ENCODE results near the gene PGBD2.

The PGBD2 gene

GRCh38 chr1:248894837-248895236 is 11.2 kb upstream of the PGBD2 start:
- Histone ChIP-seq H3K9me3 (ENCODE audit: severe bottlenecking) (no peaks in the 10 kb centered on the region), H3K36me3 (ENCODE audit: low read depth) (no peaks in the 10 kb centered on the region), H3K4me1 (ENCODE audit: insufficient read depth, poor library complexity, severe bottlenecking) (no peaks in the 10 kb centered on the region), H3K27me3 (ENCODE audit: insufficient read depth, poor library complexity, severe bottlenecking) (no peaks in the 10 kb centered on the region), H3K4me3 (ENCODE audit: severe bottlenecking) (no peak overlapping the region), H3K27ac (ENCODE audit: poor library complexity, severe bottlenecking) (no peak overlapping the region)
- TF ChIP-seq, protein P1, sequence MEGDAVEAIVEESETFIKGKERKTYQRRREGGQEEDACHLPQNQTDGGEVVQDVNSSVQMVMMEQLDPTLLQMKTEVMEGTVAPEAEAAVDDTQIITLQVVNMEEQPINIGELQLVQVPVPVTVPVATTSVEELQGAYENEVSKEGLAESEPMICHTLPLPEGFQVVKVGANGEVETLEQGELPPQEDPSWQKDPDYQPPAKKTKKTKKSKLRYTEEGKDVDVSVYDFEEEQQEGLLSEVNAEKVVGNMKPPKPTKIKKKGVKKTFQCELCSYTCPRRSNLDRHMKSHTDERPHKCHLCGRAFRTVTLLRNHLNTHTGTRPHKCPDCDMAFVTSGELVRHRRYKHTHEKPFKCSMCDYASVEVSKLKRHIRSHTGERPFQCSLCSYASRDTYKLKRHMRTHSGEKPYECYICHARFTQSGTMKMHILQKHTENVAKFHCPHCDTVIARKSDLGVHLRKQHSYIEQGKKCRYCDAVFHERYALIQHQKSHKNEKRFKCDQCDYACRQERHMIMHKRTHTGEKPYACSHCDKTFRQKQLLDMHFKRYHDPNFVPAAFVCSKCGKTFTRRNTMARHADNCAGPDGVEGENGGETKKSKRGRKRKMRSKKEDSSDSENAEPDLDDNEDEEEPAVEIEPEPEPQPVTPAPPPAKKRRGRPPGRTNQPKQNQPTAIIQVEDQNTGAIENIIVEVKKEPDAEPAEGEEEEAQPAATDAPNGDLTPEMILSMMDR (IDR thresholded peaks at IDR 0.05; ENCODE audit: poor library complexity, severe bottlenecking), result no peak
- DNase-seq (ENCODE audit: low spot score), result no peak
- no peak for ATAC-seq (ENCODE audit: low read depth)

DNA sequence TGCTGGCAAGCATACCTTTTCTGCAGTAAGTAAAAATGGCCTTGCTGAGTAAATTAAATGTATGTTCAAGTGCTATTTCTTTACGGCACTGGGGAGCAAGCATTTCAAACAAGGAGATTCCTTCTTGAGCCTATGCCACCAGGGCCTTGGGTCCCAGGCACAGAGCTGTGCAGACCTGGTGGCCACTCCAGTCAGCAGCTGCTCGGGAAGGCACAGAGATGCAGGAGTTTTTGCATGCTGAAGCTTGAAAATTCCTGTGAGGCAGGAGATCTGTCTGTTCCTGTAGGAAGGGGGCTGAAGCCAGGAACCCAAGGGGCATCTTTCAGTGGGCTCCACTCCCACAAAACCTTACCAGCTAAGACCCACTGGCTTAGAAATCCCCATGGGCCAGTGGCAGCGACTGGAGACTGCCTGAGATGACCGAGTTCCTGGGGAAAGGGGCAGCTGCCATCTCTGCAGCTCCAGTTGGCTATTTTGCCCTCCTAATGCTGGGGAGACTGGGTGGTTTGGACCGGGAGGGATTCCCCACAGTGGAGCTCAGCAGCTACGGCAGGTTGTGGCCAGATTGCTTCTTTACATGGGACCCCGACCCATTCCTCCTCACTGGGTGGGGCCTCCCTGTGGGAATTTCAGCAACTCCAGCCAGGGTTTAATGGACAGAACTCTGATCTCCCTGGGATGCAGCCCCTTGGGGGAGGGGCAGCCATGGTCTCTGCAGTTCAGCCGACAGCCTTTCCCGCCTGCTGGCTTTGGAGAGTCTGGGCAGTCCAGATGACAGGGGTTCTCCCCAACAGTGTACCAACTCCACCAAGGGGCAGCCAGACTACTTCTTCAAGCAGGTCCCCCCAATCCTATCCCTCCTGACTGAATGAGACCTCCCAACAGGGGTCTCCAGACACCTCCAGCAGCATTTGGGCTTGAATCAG is 8.4 kb upstream of the PGBD2 start:
- H3K4me1 ChIP-seq (ENCODE audit: insufficient read depth, poor library complexity, severe bottlenecking), result no peaks in the 10 kb centered on the region
- TF ChIP-seq, protein P1 (IDR thresholded peaks at IDR 0.05; ENCODE audit: poor library complexity, severe bottlenecking), result no peak
- H3K36me3 ChIP-seq (ENCODE audit: low read depth), result no peaks in the 10 kb centered on the region
- H3K4me3 ChIP-seq (ENCODE audit: severe bottlenecking), result no peak overlapping the region
- ATAC-seq (ENCODE audit: low read depth), result no peak
- H3K27ac ChIP-seq (ENCODE audit: poor library complexity, severe bottlenecking), result no peak overlapping the region
- no peaks in the 10 kb centered on the region for H3K9me3 ChIP-seq (ENCODE audit: severe bottlenecking)
- H3K27me3 ChIP-seq (ENCODE audit: insufficient read depth, poor library complexity, severe bottlenecking), result no peaks in the 10 kb centered on the region
- no peak for DNase-seq (ENCODE audit: low spot score)

GRCh38 chr1:248900637-248901036 is 5.4 kb upstream of the PGBD2 start:
- TF ChIP-seq, protein P1 (IDR thresholded peaks at IDR 0.05; ENCODE audit: poor library complexity, severe bottlenecking), result no peak
- Histone ChIP-seq H3K4me1 (ENCODE audit: insufficient read depth, poor library complexity, severe bottlenecking) (no peaks in the 10 kb centered on the region), H3K27me3 (ENCODE audit: insufficient read depth, poor library complexity, severe bottlenecking) (no peaks in the 10 kb centered on the region), H3K9me3 (ENCODE audit: severe bottlenecking) (no peaks in the 10 kb centered on the region), H3K4me3 (ENCODE audit: severe bottlenecking) (no peak overlapping the region), H3K27ac (ENCODE audit: poor library complexity, severe bottlenecking) (no peak overlapping the region), H3K36me3 (ENCODE audit: low read depth) (no peaks in the 10 kb centered on the region)
- DNase-seq (ENCODE audit: low spot score), result no peak
- ATAC-seq (ENCODE audit: low read depth), result no peak

DNA sequence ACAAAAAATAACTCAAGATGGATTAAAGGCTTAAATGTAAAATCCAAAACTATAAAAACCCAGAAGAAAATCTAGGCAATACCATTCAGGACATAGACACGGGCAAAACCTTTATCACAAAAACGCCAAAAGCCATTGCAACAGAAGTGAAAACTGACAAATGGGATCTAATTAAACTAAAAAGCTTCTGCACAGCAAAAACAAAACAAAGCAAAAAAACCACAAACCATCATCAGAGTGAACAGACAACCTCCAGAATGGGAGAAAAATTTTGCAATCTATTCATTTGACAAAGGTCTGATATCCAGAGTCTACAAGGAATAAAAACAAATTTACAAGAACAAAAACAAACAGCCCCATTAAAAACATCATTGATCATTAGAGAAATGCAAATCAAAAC is 4.5 kb upstream of the PGBD2 start:
- H3K4me3 ChIP-seq (ENCODE audit: severe bottlenecking), result no peak overlapping the region
- ATAC-seq (ENCODE audit: low read depth) (no peak), DNase-seq (ENCODE audit: low spot score) (no peak)
- H3K4me1 ChIP-seq (ENCODE audit: insufficient read depth, poor library complexity, severe bottlenecking), result no peaks in the 10 kb centered on the region
- H3K27me3 ChIP-seq (ENCODE audit: insufficient read depth, poor library complexity, severe bottlenecking), result no peaks in the 10 kb centered on the region
- TF ChIP-seq, protein P1 (IDR thresholded peaks at IDR 0.05; ENCODE audit: poor library complexity, severe bottlenecking), result no peak
- no peaks in the 10 kb centered on the region for H3K9me3 ChIP-seq (ENCODE audit: severe bottlenecking)
- no peak overlapping the region for H3K27ac ChIP-seq (ENCODE audit: poor library complexity, severe bottlenecking)
- H3K36me3 ChIP-seq (ENCODE audit: low read depth), result no peaks in the 10 kb centered on the region
